HG03025 (cell line): Measurements from ENCODE around the gene FLII.
"Not testable (repeated sequence)": the region's sequence is repeated elsewhere in the genome, so short reads cannot be mapped to it uniquely, and the experiment has no call there.

Experiments used
- ATAC-seq: cut with Tn5 transposase; IDR thresholded peaks from one replicate; pipeline ENCODE4 v1.9.1; 2021; ENCODE audit warnings: mild to moderate bottlenecking, moderate library complexity; ENCODE audit not compliant: unreplicated experiment, low FRiP score

The FLII gene

GRCh38 chr17:18224387-18225120 is 34.0 kb downstream of the FLII start:
- no peak for ATAC-seq

GRCh38 chr17:18224053-18224386 is 34.5 kb downstream of the FLII start:
- no peak for ATAC-seq

GRCh38 chr17:18218756-18219415 is 39.7 kb downstream of the FLII start:
- ATAC-seq = no peak

GRCh38 chr17:18217412-18218015 is 41.0 kb downstream of the FLII start:
- no peak for ATAC-seq

GRCh38 chr17:18216906-18217305 is 41.6 kb downstream of the FLII start:
- not testable (repeated sequence) for ATAC-seq

- no peak for ATAC-seq
Observed at GRCh38 chr17:18213666-18214270, 44.8 kb downstream of the FLII start.

- ATAC-seq = no peak
Observed at GRCh38 chr17:18208092-18208491, 50.4 kb downstream of the FLII start.

GRCh38 chr17:18206962-18207361 is 51.6 kb downstream of the FLII start:
- ATAC-seq = no peak

- no peak for ATAC-seq
Observed at GRCh38 chr17:18205861-18206260, 52.7 kb downstream of the FLII start.

GRCh38 chr17:18203308-18203707 is 55.2 kb downstream of the FLII start:
- no peak for ATAC-seq

- ATAC-seq = no peak
Observed at GRCh38 chr17:18201108-18201507, 57.4 kb downstream of the FLII start.

GRCh38 chr17:18198530-18198929 is 60.0 kb downstream of the FLII start:
- no peak for ATAC-seq

- no peak for ATAC-seq
Observed at GRCh38 chr17:18197535-18198194, 60.9 kb downstream of the FLII start.

- no peak for ATAC-seq
Observed at GRCh38 chr17:18195246-18195645, 63.3 kb downstream of the FLII start.
